B cell (primary cell): ENCODE data around the gene DNAJC6. TPM values are rescaled to one million over a fixed set of nuclear protein-coding genes. Genes with fewer than 3 reads are reported as not detected.

Source experiments
- ATAC-seq: fragments of 200-7000 bp; cut with Tn5 transposase; one replicate; pipeline ENCODE4 v1.10.0; 2021; ENCODE audit warnings: low read depth, mild to moderate bottlenecking, moderate number of reproducible peaks, moderate library complexity
- CTCF ChIA-PET: fragments of 350-600 bp; sonication (Branson Sonifier 250); formaldehyde crosslinking; loops from one replicate; lab custom pipeline; 2021; ENCODE audit warnings: antibody characterized with exemption, inconsistent platforms; lab: Charles Lee
- POLR2A ChIA-PET: fragments of 350-600 bp; sonication (Branson Sonifier 250); formaldehyde crosslinking; loops from one replicate; lab custom pipeline; 2021; ENCODE audit warnings: antibody characterized with exemption; lab: Charles Lee
- DNase-seq: peaks from one replicate; pipeline ENCODE4 v3.0.0; 2013
- H2AFZ ChIP-seq: 2 replicates; pipeline ENCODE4 v1.6.1; 2012; ENCODE audit warnings: mild to moderate bottlenecking, low read depth, low read length; ENCODE audit not compliant: insufficient read depth, poor library complexity, severe bottlenecking
- H3K27ac ChIP-seq, 2 donors: 1 replicate in 1 of 2; 2 replicates in 1 of 2; pipeline ENCODE4 v1.5.1; 2012 to 2013; ENCODE audit warnings: low read length in 2 of 2, mild to moderate bottlenecking in 2 of 2, moderate library complexity in 1 of 2
- H3K27me3 ChIP-seq, 4 experiments: fragments of 200-600 bp in 1 of 4; sonication (generic) in 1 of 4; replicated peaks in 1 of 4; 1 replicate in 2 of 4; 2 replicates in 2 of 4; pipeline versions ENCODE4 v1.6.1 to v1.7.0; 2013 to 2016; ENCODE audit warnings: low read length in 3 of 4, mild to moderate bottlenecking in 2 of 4, mixed read lengths in 1 of 4, moderate library complexity in 1 of 4; ENCODE audit not compliant: insufficient read depth in 4 of 4, control insufficient read depth in 3 of 4; ENCODE audit errors: control extremely low read depth in 1 of 4
- H3K36me3 ChIP-seq, 2 experiments: replicated peaks in 1 of 2; 1 replicate in 1 of 2; 2 replicates in 1 of 2; pipeline versions ENCODE4 v1.6.1 to v1.7.1; 2013; ENCODE audit warnings: low read length in 1 of 2; ENCODE audit not compliant: insufficient read depth in 2 of 2, control insufficient read depth in 1 of 2; ENCODE audit errors: control extremely low read depth in 1 of 2, extremely low read depth in 1 of 2
- H3K4me1 ChIP-seq, 2 donors: fragments of 200-600 bp in 1 of 2; sonication (generic) in 1 of 2; 1 replicate in 1 of 2; 2 replicates in 1 of 2; pipeline versions ENCODE4 v1.5.1 to v1.6.1; 2013 to 2017; ENCODE audit warnings: low read length in 2 of 2; ENCODE audit not compliant: control insufficient read depth in 2 of 2, insufficient read depth in 2 of 2
- H3K4me2 ChIP-seq: replicated peaks from 2 replicates; pipeline ENCODE3; 2012; ENCODE audit warnings: mild to moderate bottlenecking, low read depth, low read length; ENCODE audit not compliant: poor library complexity, severe bottlenecking
- H3K4me3 ChIP-seq, 5 experiments: fragments of 200-600 bp in 1 of 5; sonication (generic) in 1 of 5; 1 replicate in 3 of 5; 2 replicates in 2 of 5; pipeline versions ENCODE4 v1.5.1 to v1.7.0; 2011 to 2016; ENCODE audit warnings: low read length in 4 of 5, mild to moderate bottlenecking in 4 of 5, low read depth in 2 of 5, control low read depth in 1 of 5, moderate library complexity in 1 of 5; ENCODE audit not compliant: insufficient read depth in 1 of 5; ENCODE audit errors: control extremely low read depth in 1 of 5, extremely low read depth in 1 of 5
- H3K79me2 ChIP-seq: fragments of 200-600 bp; sonication (generic); one replicate; pipeline ENCODE4 v1.6.0; 2016; ENCODE audit warnings: low read length; ENCODE audit not compliant: control insufficient read depth, insufficient read depth
- H3K9ac ChIP-seq: fragments of 200-600 bp; sonication (generic); 2 replicates; pipeline ENCODE4 v1.6.1; 2017; ENCODE audit warnings: mild to moderate bottlenecking, low read length, moderate library complexity
- H3K9me3 ChIP-seq, 3 donors: one replicate each; pipeline versions ENCODE4 v1.6.1 to v1.7.1; 2013; ENCODE audit warnings: low read length in 2 of 3; ENCODE audit not compliant: control insufficient read depth in 2 of 3, insufficient read depth in 1 of 3; ENCODE audit errors: control extremely low read depth in 1 of 3
- H4K20me1 ChIP-seq: 2 replicates; pipeline ENCODE4 v1.6.0; 2012; ENCODE audit warnings: mild to moderate bottlenecking, low read length; ENCODE audit not compliant: insufficient read depth, control insufficient read depth, poor library complexity, severe bottlenecking
- H3K27ac Mint-ChIP-seq: one replicate; pipeline ENCODE4 v1.8.0; 2021; ENCODE audit warnings: mixed read lengths
- H3K27me3 Mint-ChIP-seq: one replicate; pipeline ENCODE4 v1.8.0; 2021; ENCODE audit warnings: mixed read lengths
- H3K4me1 Mint-ChIP-seq: one replicate; pipeline ENCODE4 v1.8.0; 2021; ENCODE audit warnings: mixed read lengths
- H3K4me3 Mint-ChIP-seq: one replicate; pipeline ENCODE4 v1.8.0; 2021; ENCODE audit warnings: mixed read lengths
- H3K9me3 Mint-ChIP-seq: one replicate; pipeline ENCODE4 v1.8.0; 2022; ENCODE audit warnings: mixed read lengths; ENCODE audit not compliant: insufficient read depth
- CTCF ChIP-seq: fragments of 200-600 bp; IDR thresholded peaks from one replicate; pipeline ENCODE4 v1.8.0; 2022; ENCODE audit warnings: antibody characterized with exemption, mild to moderate bottlenecking
- EZH2 ChIP-seq: IDR thresholded peaks from 2 replicates; pipeline ENCODE4 v1.6.1; 2012; ENCODE audit warnings: borderline replicate concordance, low read depth, mild to moderate bottlenecking, moderate library complexity, low read length; ENCODE audit not compliant: insufficient read depth, poor library complexity, severe bottlenecking
- WGBS: methylation state at CpG from one replicate; pipeline ENCODE4 v1.1.5; 2013; ENCODE audit warnings: missing lambda C conversion rate; ENCODE audit not compliant: insufficient coverage; 5-methylcytosine and 5-hydroxymethylcytosine counted together
- intact Hi-C: fragments of 100-400 bp; cut with micrococcal nuclease; formaldehyde crosslinking; loops from one replicate; pipeline ENCODE4 v1.10.0; 2022
- polyA plus RNA-seq: library from polyadenylated mRNA; depleted of rRNA; stranded (reverse); fragments of >200 nt; gene quantifications from 2 replicates; pipeline ENCODE4 v1.2.3, GENCODE V29; 2012
- total RNA-seq, 2 donors: library from RNA; stranded (reverse); fragments of 120-200 nt in 1 of 2; gene quantifications; 1 replicate in 1 of 2; 2 replicates in 1 of 2; pipeline versions ENCODE4 v1.2.3 to v1.2.4, GENCODE V29; 2013 to 2022

DNAJC6 gene
- total and polyA plus RNA-seq, 2 donors (not counting 1 experiment from before 2014, with no cell fraction given) = 0.12 to 0.69 TPM

- no peak for DNase-seq
- Histone ChIP-seq H3K4me2 (no peak overlapping the region), H3K79me2 (no peaks in the 10 kb centered on the region), H3K4me1 (no peaks in the 10 kb centered on the region), H3K27me3 (peaks cover 0 to 4% (median 2%) of the 10 kb centered on the region in 4 experiments), H3K4me3 (no peak overlapping the region), H4K20me1 (no peaks in the 10 kb centered on the region), H2AFZ (no peak overlapping the region), H3K9ac (no peak overlapping the region), H3K36me3 (no peaks in the 10 kb centered on the region), H3K9me3 (no peaks in the 10 kb centered on the region), H3K27ac (no peak overlapping the region)
- no peak for ATAC-seq
- H3K9me3 Mint-ChIP-seq = no peaks in the 10 kb centered on the region
- intact Hi-C loops = no loop called here
- H3K27me3 Mint-ChIP-seq = peaks cover 13% of the 10 kb centered on the region
- WGBS = 93% methylated on average over 2 of the region's 6 CpGs
- CTCF ChIA-PET = no interaction called here
- POLR2A ChIA-PET = no interaction called here
- H3K4me3 Mint-ChIP-seq = no peak overlapping the region
- no peak for TF ChIP-seq CTCF
- TF ChIP-seq EZH2 = no peak
- no peaks in the 10 kb centered on the region for H3K4me1 Mint-ChIP-seq
- H3K27ac Mint-ChIP-seq = no peak overlapping the region
Observed at GRCh38 chr1:65357291-65357960, 48.1 kb downstream of the DNAJC6 start.

- H3K27ac ChIP-seq = no peak overlapping the region
- DNase-seq = no peak
- Mint-ChIP-seq H3K27me3 (peaks cover 13% of the 10 kb centered on the region), H3K4me3 (no peak overlapping the region), H3K4me1 (no peaks in the 10 kb centered on the region), H3K9me3 (no peaks in the 10 kb centered on the region), H3K27ac (no peak overlapping the region)
- H3K79me2 ChIP-seq = no peaks in the 10 kb centered on the region
- H3K27me3 ChIP-seq = no peaks in the 10 kb centered on the region
- H3K9me3 ChIP-seq = no peaks in the 10 kb centered on the region
- no peak overlapping the region for H2AFZ ChIP-seq
- H3K9ac ChIP-seq = no peak overlapping the region
- H3K4me1 ChIP-seq = no peaks in the 10 kb centered on the region
- H3K4me2 ChIP-seq = no peak overlapping the region
- TF ChIP-seq CTCF (no peak), EZH2 (no peak)
- H3K36me3 ChIP-seq = no peaks in the 10 kb centered on the region
- CTCF ChIA-PET = no interaction called here
- H3K4me3 ChIP-seq = no peak overlapping the region
- intact Hi-C loops = no loop called here
- POLR2A ChIA-PET = no interaction called here
- WGBS = 82% methylated on average over 3 of the region's 3 CpGs
- H4K20me1 ChIP-seq = no peaks in the 10 kb centered on the region
- ATAC-seq = no peak
Observed at GRCh38 chr1:65359888-65360287, 50.5 kb downstream of the DNAJC6 start.
